ENCODE data around the gene CNTNAP2.

GRCh38 chr7:148382596-148382995 lies 2266.0 kb downstream of the CNTNAP2 start:
- TF ChIP-seq CTCF (IDR thresholded peaks at IDR 0.05; ENCODE audit: borderline replicate concordance, extremely low read depth, low read length, poor library complexity, severe bottlenecking) (no peak), EZH2 (IDR thresholded peaks at IDR 0.05; ENCODE audit: borderline replicate concordance, low read depth, low read length, severe bottlenecking) (no peak)
